GM12891 (cell line): ENCODE results near the gene PRCD.

Source experiments
- PAX5 ChIP-seq: IDR thresholded peaks from 2 replicates; pipeline ENCODE4 v1.6.1; 2011; ENCODE audit warnings: low read length, moderate library complexity, mild to moderate bottlenecking; ENCODE audit not compliant: insufficient read depth, severe bottlenecking
- POLR2A ChIP-seq: IDR thresholded peaks from 2 replicates; pipeline ENCODE4 v1.6.1; 2011; ENCODE audit warnings: low read depth, low read length, control low read depth
- POLR2AphosphoS5 ChIP-seq: IDR thresholded peaks from 2 replicates; pipeline ENCODE4 v1.6.1; 2011; ENCODE audit warnings: low read depth, low read length, control low read depth
- SPI1 ChIP-seq: IDR thresholded peaks from 2 replicates; pipeline ENCODE4 v1.6.1; 2011; ENCODE audit warnings: low read depth, low read length, control low read depth

DNA sequence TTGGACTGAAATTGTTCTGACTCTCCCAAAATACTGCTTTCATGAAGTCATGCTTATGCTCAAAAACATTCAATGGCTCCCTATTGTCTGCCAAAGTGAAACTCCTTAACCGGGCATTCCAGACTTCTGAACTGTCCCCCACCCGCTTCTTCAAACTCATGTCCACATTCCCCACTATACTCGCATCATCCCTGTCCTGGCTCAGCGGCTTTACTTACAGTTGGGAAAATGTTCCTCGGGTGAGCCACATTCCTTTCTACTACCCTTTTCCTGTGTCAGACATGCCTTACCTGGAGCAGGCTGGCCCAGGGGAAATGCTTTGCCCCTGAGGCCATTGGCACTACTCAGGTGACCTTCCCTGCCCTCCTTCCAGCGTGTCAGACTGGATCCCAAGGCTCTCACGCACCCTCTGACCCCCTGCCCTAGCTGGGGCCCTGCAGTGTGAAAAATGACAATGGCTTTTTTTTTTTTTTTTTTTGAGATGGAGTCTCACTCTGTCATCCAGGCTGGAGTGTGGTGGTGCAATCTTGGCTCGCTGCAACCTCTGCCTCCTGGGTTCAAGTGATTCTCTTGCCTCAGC lies 7.7 kb upstream of the PRCD start:
- TF ChIP-seq POLR2A (no peak), POLR2AphosphoS5 (no peak), SPI1 (no peak), PAX5 (no peak)
